Liver (tissue), 9 donors: ENCODE results near the gene SPAG9. TPM values are rescaled to one million over a fixed set of nuclear protein-coding genes. Genes with fewer than 3 reads are reported as not detected.

Experiments used
- DNase-seq: peaks from one replicate; pipeline ENCODE4 v3.0.0-alpha.2; 2017; ENCODE audit warnings: low spot score
- H3K27ac ChIP-seq, 2 donors: one replicate each; pipeline ENCODE4 v1.7.0; 2013; ENCODE audit warnings: inconsistent platforms in 2 of 2, low read length in 2 of 2, control low read depth in 1 of 2, low read depth in 1 of 2, mild to moderate bottlenecking in 1 of 2
- H3K27me3 ChIP-seq, 4 donors: one replicate each; pipeline versions ENCODE4 v1.6.1 to v1.7.0; 2013; ENCODE audit warnings: low read length in 3 of 4, inconsistent platforms in 1 of 4, mild to moderate bottlenecking in 1 of 4, moderate library complexity in 1 of 4; ENCODE audit not compliant: control insufficient read depth in 4 of 4, insufficient read depth in 4 of 4
- H3K36me3 ChIP-seq, 4 donors: one replicate each; pipeline versions ENCODE4 v1.6.1 to v1.7.0; 2013; ENCODE audit warnings: low read length in 3 of 4, mild to moderate bottlenecking in 3 of 4, low read depth in 1 of 4, moderate library complexity in 1 of 4; ENCODE audit not compliant: control insufficient read depth in 4 of 4, insufficient read depth in 3 of 4
- H3K4me1 ChIP-seq, 4 donors: one replicate each; pipeline versions ENCODE4 v1.6.1 to v1.7.0; 2013; ENCODE audit warnings: low read length in 3 of 4, mild to moderate bottlenecking in 3 of 4, moderate library complexity in 1 of 4; ENCODE audit not compliant: control insufficient read depth in 4 of 4, insufficient read depth in 4 of 4
- H3K4me3 ChIP-seq, 3 donors: one replicate each; pipeline versions ENCODE4 v1.6.1 to v1.7.0; 2013; ENCODE audit warnings: low read length in 3 of 3, control low read depth in 1 of 3, low read depth in 1 of 3, mild to moderate bottlenecking in 1 of 3
- H3K9ac ChIP-seq, 2 donors: one replicate each; pipeline ENCODE4 v1.7.0; 2013; ENCODE audit warnings: low read length in 2 of 2, mild to moderate bottlenecking in 2 of 2, moderate library complexity in 2 of 2, control low read depth in 1 of 2, low read depth in 1 of 2
- H3K9me3 ChIP-seq, 4 donors: one replicate each; pipeline versions ENCODE4 v1.6.1 to v1.7.0; 2013; ENCODE audit warnings: low read length in 3 of 4; ENCODE audit not compliant: control insufficient read depth in 4 of 4
- ATF3 ChIP-seq: IDR thresholded peaks from 2 replicates; pipeline ENCODE4 v1.6.1; 2016; ENCODE audit warnings: antibody characterized with exemption
- FOXA1 ChIP-seq: IDR thresholded peaks from 2 replicates; pipeline ENCODE4 v1.6.1; 2016; ENCODE audit warnings: antibody characterized with exemption
- FOXA2 ChIP-seq: IDR thresholded peaks from 2 replicates; pipeline ENCODE4 v1.6.1; 2016; ENCODE audit warnings: antibody characterized with exemption
- GABPA ChIP-seq, 2 donors: IDR thresholded peaks in 1 of 2; conservative IDR thresholded peaks in 1 of 2; 2 replicates each; pipeline ENCODE4 v1.6.1; 2016; ENCODE audit warnings: antibody characterized with exemption in 2 of 2, mild to moderate bottlenecking in 1 of 2, moderate library complexity in 1 of 2
- HNF4A ChIP-seq, 2 donors: conservative IDR thresholded peaks; 2 replicates each; pipeline ENCODE4 v1.6.1; 2016; ENCODE audit warnings: antibody characterized with exemption in 2 of 2, mild to moderate bottlenecking in 2 of 2
- JUND ChIP-seq, 2 donors: IDR thresholded peaks; 2 replicates each; pipeline ENCODE4 v1.6.1; 2016; ENCODE audit warnings: antibody characterized with exemption in 2 of 2
- MAX ChIP-seq: IDR thresholded peaks from 2 replicates; pipeline ENCODE4 v1.6.1; 2016; ENCODE audit warnings: antibody characterized with exemption
- NR2F2 ChIP-seq: IDR thresholded peaks from 2 replicates; pipeline ENCODE4 v1.6.1; 2016; ENCODE audit warnings: antibody characterized with exemption
- RAD21 ChIP-seq, 2 donors: IDR thresholded peaks; 2 replicates each; pipeline ENCODE4 v1.6.1; 2016; ENCODE audit warnings: antibody characterized with exemption in 2 of 2, mild to moderate bottlenecking in 2 of 2
- REST ChIP-seq: IDR thresholded peaks from 2 replicates; pipeline ENCODE4 v1.6.1; 2016; ENCODE audit warnings: antibody characterized with exemption, mild to moderate bottlenecking
- RXRA ChIP-seq, 2 donors: IDR thresholded peaks; 2 replicates each; pipeline ENCODE4 v1.6.1; 2017 to 2018; ENCODE audit warnings: antibody characterized with exemption in 2 of 2, mild to moderate bottlenecking in 1 of 2
- SP1 ChIP-seq: IDR thresholded peaks from 2 replicates; pipeline ENCODE4 v1.6.1; 2018; ENCODE audit warnings: antibody characterized with exemption, mild to moderate bottlenecking
- ZBTB33 ChIP-seq: IDR thresholded peaks from 2 replicates; pipeline ENCODE4 v1.6.1; 2016; ENCODE audit warnings: antibody characterized with exemption
- WGBS: extraction: QIAGEN DNeasy Blood & Tissue Kit; methylation state at CpG from one replicate; pipeline ENCODE4 v1.1.7; 2013; 5-methylcytosine and 5-hydroxymethylcytosine counted together
- polyA plus RNA-seq, 2 donors: library from polyadenylated mRNA; stranded (reverse) in 1 of 2; unstranded in 1 of 2; fragments of 200-250 nt in 1 of 2; fragments of >200 nt in 1 of 2; fragmentation: Nextera tagmentation in 1 of 2; extraction: Ambion mirVana in 1 of 2; gene quantifications; one replicate each; pipeline versions ENCODE4 v1.2.1 to v1.2.3, GENCODE V29; 2013 to 2015
- total RNA-seq, 2 donors: library from RNA; depleted of rRNA; stranded (reverse); fragments of >200 nt; gene quantifications; one replicate each; pipeline ENCODE4 v1.2.3, GENCODE V29; 2014
- donor health status: healthy.
- donor health status: healthy.
- donor health status: healthy.
- donor health status: healthy.
- donor health status: healthy.

The SPAG9 gene
- total and polyA plus RNA-seq, 4 donors: 12.0 to 94.0 (median 18.4) TPM

GRCh38 chr17:51135956-51136355 lies 15.3 kb upstream of the SPAG9 start:
- 82% methylated on average over 3 of the region's 3 CpGs for WGBS

GRCh38 chr17:51133365-51133764 lies 12.7 kb upstream of the SPAG9 start:
- 93% methylated on average over 2 of the region's 2 CpGs for WGBS
- DNase-seq: no peak
- Histone ChIP-seq H3K36me3 (no peaks in the 10 kb centered on the region), H3K4me1 (peaks cover 2 to 5% (median 3%) of the 10 kb centered on the region in 4 donors), H3K9ac (no peak overlapping the region), H3K9me3 (no peaks in the 10 kb centered on the region), H3K4me3 (no peak overlapping the region), H3K27ac (peak overlapping the region in 1 of 2 donors; percentile 46), H3K27me3 (no peaks in the 10 kb centered on the region)
- TF ChIP-seq GABPA (IDR thresholded peaks at IDR 0.05 in 1 of 2, conservative IDR thresholded peaks at IDR 0.05 in 1 of 2): no peak
- no peak for TF ChIP-seq SP1
- no peak for TF ChIP-seq JUND (IDR thresholded peaks at IDR 0.05)
- no peak for TF ChIP-seq NR2F2
- no peak for TF ChIP-seq RXRA (IDR thresholded peaks at IDR 0.05)
- no peak for TF ChIP-seq ZBTB33
- no peak for TF ChIP-seq ATF3
- TF ChIP-seq HNF4A (conservative IDR thresholded peaks at IDR 0.05): no peak
- TF ChIP-seq FOXA2: no peak
- no peak for TF ChIP-seq MAX

More at GRCh38 chr17:51135956-51136355, 15.3 kb upstream of the SPAG9 start:
- no peak for DNase-seq
- Histone ChIP-seq H3K9me3 (no peaks in the 10 kb centered on the region), H3K27ac (no peak overlapping the region), H3K27me3 (no peaks in the 10 kb centered on the region), H3K4me3 (no peak overlapping the region), H3K4me1 (peaks cover 2 to 11% (median 8%) of the 10 kb centered on the region in 4 donors), H3K36me3 (no peaks in the 10 kb centered on the region), H3K9ac (no peak overlapping the region)
- no peak for TF ChIP-seq RAD21 (IDR thresholded peaks at IDR 0.05)
- TF ChIP-seq FOXA1: no peak
- no peak for TF ChIP-seq HNF4A (conservative IDR thresholded peaks at IDR 0.05)
- no peak for TF ChIP-seq JUND (IDR thresholded peaks at IDR 0.05)
- no peak for TF ChIP-seq RXRA (IDR thresholded peaks at IDR 0.05)
- no peak for TF ChIP-seq FOXA2
- TF ChIP-seq REST: no peak
- no peak for TF ChIP-seq ZBTB33
- TF ChIP-seq GABPA (IDR thresholded peaks at IDR 0.05 in 1 of 2, conservative IDR thresholded peaks at IDR 0.05 in 1 of 2): no peak
